NB4 (cell line): Measurements from ENCODE around the gene HCK.

Source experiments
- MYC ChIP-seq: IDR thresholded peaks from 2 replicates; pipeline ENCODE4 v1.6.1; 2011; ENCODE audit warnings: low read depth, low read length
- POLR2A ChIP-seq: IDR thresholded peaks from 2 replicates; pipeline ENCODE4 v1.6.1; 2011; ENCODE audit warnings: mild to moderate bottlenecking; ENCODE audit not compliant: insufficient read length; ENCODE audit errors: extremely low read depth
- TF ChIP-seq, protein P1 (sequence below): IDR thresholded peaks from one replicate; pipeline ENCODE4 v1.5.1; 2012; ENCODE audit warnings: low read depth, low read length

DNA sequence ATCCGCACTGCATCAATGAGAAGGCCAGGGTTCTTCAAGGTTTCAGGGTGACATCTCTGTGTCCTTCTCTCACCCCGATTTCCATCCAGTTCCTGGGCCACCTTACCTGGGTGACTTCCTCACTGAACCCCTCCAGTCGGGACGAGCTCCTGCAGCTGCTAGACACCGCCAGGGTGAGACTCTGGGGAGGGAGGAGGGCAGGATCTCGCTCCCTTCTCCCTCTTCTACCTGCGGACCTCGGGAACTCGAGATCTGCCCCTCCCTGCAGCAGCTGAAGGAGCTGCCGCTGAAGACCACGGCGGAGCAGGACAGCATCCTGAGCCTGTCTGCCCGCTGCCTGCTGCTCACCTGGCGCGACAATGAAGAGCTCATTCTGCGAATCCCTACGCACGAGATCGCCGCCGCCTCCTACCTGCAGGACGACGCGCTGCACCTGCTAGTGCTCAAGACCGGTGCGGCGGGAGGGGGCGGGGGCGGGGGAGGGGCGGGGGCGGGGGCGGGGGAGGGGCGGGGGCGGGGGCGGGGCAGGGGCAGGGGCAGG, 34.3 kb upstream of the HCK start:
- TF ChIP-seq, protein P1, sequence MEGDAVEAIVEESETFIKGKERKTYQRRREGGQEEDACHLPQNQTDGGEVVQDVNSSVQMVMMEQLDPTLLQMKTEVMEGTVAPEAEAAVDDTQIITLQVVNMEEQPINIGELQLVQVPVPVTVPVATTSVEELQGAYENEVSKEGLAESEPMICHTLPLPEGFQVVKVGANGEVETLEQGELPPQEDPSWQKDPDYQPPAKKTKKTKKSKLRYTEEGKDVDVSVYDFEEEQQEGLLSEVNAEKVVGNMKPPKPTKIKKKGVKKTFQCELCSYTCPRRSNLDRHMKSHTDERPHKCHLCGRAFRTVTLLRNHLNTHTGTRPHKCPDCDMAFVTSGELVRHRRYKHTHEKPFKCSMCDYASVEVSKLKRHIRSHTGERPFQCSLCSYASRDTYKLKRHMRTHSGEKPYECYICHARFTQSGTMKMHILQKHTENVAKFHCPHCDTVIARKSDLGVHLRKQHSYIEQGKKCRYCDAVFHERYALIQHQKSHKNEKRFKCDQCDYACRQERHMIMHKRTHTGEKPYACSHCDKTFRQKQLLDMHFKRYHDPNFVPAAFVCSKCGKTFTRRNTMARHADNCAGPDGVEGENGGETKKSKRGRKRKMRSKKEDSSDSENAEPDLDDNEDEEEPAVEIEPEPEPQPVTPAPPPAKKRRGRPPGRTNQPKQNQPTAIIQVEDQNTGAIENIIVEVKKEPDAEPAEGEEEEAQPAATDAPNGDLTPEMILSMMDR: peak; percentile 27
- no peak for TF ChIP-seq POLR2A
- TF ChIP-seq MYC: no peak
